Measurements from ENCODE around the gene SNAP47.

The SNAP47 gene

GRCh38 chr1:227768125-227768439 is 32.8 kb downstream of the SNAP47 start:
- H3K4me3 ChIP-seq (ENCODE audit: control insufficient read depth, low read depth, low read length), result no peak overlapping the region
- TF ChIP-seq CTCF (IDR thresholded peaks at IDR 0.05; ENCODE audit: control insufficient read depth, insufficient read depth, low read depth, low read length, missing control alignments), result no peak
- DNase-seq (ENCODE audit: low read depth), result no peak

DNA sequence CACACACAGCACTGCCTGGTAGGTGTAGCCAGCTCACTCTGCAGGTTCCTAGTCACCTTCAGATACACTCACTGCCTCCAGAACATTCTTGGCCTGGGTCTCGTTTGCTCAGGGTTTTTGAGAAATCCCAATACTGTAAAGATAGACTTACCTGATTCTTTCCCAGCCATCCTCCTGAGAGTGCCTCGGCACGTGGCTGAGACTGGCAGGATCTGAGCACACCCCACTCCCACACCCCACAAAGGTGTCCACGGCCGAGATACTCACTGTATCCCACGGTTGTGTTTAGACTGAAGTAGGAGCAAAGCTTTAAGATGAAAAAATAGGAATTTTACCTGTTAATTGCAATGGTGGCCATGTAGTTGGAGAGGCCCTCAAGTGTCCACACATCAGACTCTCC is 33.4 kb downstream of the SNAP47 start:
- no peak for DNase-seq (ENCODE audit: low read depth)
- no peak overlapping the region for H3K4me3 ChIP-seq (ENCODE audit: control insufficient read depth, low read depth, low read length)
- TF ChIP-seq CTCF (IDR thresholded peaks at IDR 0.05; ENCODE audit: control insufficient read depth, insufficient read depth, low read depth, low read length, missing control alignments), result no peak

DNA sequence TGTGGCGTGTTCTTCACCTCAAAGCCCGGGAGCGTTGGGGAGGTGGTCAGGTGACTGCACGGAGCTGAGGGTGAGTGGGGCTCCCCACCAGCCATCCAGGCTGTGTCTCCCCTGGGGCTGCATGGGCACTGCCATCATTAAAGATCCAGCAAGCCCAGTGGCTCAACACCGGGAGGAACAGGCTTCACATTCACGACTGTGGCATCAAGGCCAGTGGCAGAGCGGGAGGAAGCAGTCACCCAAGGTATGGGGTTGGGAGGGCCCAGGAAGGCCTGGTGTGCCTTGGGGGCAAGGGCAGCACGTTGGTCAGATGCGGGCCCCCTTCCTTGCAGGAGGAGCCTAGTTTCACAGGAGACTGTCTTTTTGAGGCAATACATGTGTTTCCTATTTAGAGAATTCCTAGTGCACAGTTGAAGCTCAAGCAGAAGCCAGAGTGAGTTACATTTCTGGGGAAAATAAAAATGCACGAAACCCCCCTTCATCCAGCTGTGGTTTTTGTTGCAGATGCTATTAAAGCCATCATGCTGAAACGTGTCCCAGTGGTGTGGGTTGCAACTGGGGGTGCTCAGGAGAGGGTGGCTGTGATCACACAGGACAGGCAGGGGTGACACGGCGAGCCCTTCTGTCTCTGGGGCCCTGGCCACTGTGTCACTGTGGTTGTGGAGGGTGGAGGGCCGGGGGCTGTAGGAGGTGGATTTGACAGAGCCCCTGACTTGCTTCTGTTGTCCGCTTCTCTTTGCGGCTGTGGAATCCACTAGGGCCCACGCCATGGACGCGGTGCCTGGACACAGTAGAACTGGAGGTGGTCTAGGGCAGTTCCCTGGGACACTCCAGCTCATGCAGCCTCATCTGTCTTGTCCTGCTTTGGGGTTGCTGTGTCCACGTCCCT is 34.1 kb downstream of the SNAP47 start:
- DNase-seq (ENCODE audit: low read depth), result no peak
- no peak for TF ChIP-seq CTCF (IDR thresholded peaks at IDR 0.05; ENCODE audit: control insufficient read depth, insufficient read depth, low read depth, low read length, missing control alignments)
- H3K4me3 ChIP-seq (ENCODE audit: control insufficient read depth, low read depth, low read length), result no peak overlapping the region

- H3K4me3 ChIP-seq (ENCODE audit: control insufficient read depth, low read depth, low read length), result no peak overlapping the region
- no peak for DNase-seq (ENCODE audit: low read depth)
- TF ChIP-seq CTCF (IDR thresholded peaks at IDR 0.05; ENCODE audit: control insufficient read depth, insufficient read depth, low read depth, low read length, missing control alignments), result no peak
Measured at GRCh38 chr1:227769936-227770494, 34.8 kb downstream of the SNAP47 start.

- DNase-seq (ENCODE audit: low read depth), result no peak
- TF ChIP-seq CTCF (IDR thresholded peaks at IDR 0.05; ENCODE audit: control insufficient read depth, insufficient read depth, low read depth, low read length, missing control alignments), result no peak
- no peak overlapping the region for H3K4me3 ChIP-seq (ENCODE audit: control insufficient read depth, low read depth, low read length)
Measured at GRCh38 chr1:227770812-227771211, 35.6 kb downstream of the SNAP47 start.

GRCh38 chr1:227771326-227771725 is 36.1 kb downstream of the SNAP47 start:
- no peak for DNase-seq (ENCODE audit: low read depth)
- no peak for TF ChIP-seq CTCF (IDR thresholded peaks at IDR 0.05; ENCODE audit: control insufficient read depth, insufficient read depth, low read depth, low read length, missing control alignments)
- no peak overlapping the region for H3K4me3 ChIP-seq (ENCODE audit: control insufficient read depth, low read depth, low read length)

Data from AG09309 (cell line).